HepG2 (cell line): Measurements from ENCODE around the gene OR10AD1.

Source experiments
- ATAD3A ChIP-seq: sonication (generic); formaldehyde crosslinking; IDR thresholded peaks from 2 replicates; pipeline ENCODE4 v1.4.0; 2020; ENCODE audit warnings: missing genetic modification reagents
- GATAD1 ChIP-seq: IDR thresholded peaks from 2 replicates; pipeline ENCODE4 v1.6.1; 2016; ENCODE audit warnings: missing genetic modification reagents, missing compliant biosample characterization
- HDAC2 ChIP-seq: sonication (generic); formaldehyde crosslinking; IDR thresholded peaks from 2 replicates; pipeline ENCODE4 v1.4.0; 2020; ENCODE audit warnings: missing genetic modification reagents
- HNRNPUL1 ChIP-seq: fragments of 200-400 bp; formaldehyde crosslinking; IDR thresholded peaks from 2 replicates; pipeline ENCODE4 v1.6.1; 2017; ENCODE audit warnings: low read depth, mild to moderate bottlenecking, low read length, moderate library complexity
- SMC3 ChIP-seq: IDR thresholded peaks from 2 replicates; pipeline ENCODE4 v1.6.1; 2011; ENCODE audit warnings: low read length, improper control_type of control experiment
- ZBTB7A ChIP-seq: sonication (generic); formaldehyde crosslinking; IDR thresholded peaks from 2 replicates; pipeline ENCODE4 v1.8.0; 2022; ENCODE audit warnings: mild to moderate bottlenecking, missing genetic modification reagents
- TF ChIP-seq, protein P1 (sequence below): sonication (generic); formaldehyde crosslinking; IDR thresholded peaks from 2 replicates; pipeline ENCODE4 v1.5.0; 2020; ENCODE audit warnings: mild to moderate bottlenecking, missing genetic modification reagents, moderate library complexity
- TF ChIP-seq, protein P2 (sequence below): sonication (generic); formaldehyde crosslinking; conservative IDR thresholded peaks from 2 replicates; pipeline ENCODE4 v1.4.0; 2020; ENCODE audit warnings: missing genetic modification reagents
- TF ChIP-seq, protein P3 (sequence below): sonication (generic); formaldehyde crosslinking; IDR thresholded peaks from 2 replicates; pipeline ENCODE4 v1.8.1; 2023; ENCODE audit warnings: missing genetic modification reagents, inconsistent platforms, borderline replicate concordance
- TF ChIP-seq, protein P4 (sequence below): sonication (generic); formaldehyde crosslinking; IDR thresholded peaks from 2 replicates; pipeline ENCODE4 v1.4.0; 2020; ENCODE audit warnings: low read depth, missing genetic modification reagents

DNA sequence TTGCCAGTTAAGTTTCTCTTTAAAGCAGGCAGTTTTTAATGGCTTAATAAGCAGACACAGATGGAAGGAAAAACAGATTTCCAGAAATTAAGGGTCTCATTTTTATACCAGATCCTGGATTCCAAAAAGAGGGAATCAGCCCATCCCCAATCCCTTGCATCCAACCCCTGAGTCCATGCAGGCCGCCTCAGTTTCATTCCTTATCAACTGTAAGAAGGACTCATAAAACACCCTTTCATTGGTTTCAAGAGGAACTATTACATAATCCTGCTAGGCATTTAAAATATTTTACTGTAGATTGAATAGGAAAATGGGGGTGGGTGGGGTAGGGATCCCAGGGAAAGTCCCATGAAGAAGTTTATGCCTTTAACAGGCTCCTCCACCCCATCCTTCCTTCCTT lies 10.2 kb downstream of the OR10AD1 start:
- TF ChIP-seq, protein P1, sequence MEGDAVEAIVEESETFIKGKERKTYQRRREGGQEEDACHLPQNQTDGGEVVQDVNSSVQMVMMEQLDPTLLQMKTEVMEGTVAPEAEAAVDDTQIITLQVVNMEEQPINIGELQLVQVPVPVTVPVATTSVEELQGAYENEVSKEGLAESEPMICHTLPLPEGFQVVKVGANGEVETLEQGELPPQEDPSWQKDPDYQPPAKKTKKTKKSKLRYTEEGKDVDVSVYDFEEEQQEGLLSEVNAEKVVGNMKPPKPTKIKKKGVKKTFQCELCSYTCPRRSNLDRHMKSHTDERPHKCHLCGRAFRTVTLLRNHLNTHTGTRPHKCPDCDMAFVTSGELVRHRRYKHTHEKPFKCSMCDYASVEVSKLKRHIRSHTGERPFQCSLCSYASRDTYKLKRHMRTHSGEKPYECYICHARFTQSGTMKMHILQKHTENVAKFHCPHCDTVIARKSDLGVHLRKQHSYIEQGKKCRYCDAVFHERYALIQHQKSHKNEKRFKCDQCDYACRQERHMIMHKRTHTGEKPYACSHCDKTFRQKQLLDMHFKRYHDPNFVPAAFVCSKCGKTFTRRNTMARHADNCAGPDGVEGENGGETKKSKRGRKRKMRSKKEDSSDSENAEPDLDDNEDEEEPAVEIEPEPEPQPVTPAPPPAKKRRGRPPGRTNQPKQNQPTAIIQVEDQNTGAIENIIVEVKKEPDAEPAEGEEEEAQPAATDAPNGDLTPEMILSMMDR (CRISPR knock-in tag): no peak
- TF ChIP-seq, protein P2, sequence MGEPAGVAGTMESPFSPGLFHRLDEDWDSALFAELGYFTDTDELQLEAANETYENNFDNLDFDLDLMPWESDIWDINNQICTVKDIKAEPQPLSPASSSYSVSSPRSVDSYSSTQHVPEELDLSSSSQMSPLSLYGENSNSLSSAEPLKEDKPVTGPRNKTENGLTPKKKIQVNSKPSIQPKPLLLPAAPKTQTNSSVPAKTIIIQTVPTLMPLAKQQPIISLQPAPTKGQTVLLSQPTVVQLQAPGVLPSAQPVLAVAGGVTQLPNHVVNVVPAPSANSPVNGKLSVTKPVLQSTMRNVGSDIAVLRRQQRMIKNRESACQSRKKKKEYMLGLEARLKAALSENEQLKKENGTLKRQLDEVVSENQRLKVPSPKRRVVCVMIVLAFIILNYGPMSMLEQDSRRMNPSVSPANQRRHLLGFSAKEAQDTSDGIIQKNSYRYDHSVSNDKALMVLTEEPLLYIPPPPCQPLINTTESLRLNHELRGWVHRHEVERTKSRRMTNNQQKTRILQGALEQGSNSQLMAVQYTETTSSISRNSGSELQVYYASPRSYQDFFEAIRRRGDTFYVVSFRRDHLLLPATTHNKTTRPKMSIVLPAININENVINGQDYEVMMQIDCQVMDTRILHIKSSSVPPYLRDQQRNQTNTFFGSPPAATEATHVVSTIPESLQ (CRISPR knock-in tag): no peak
- TF ChIP-seq HDAC2 (CRISPR knock-in tag) (no peak), SMC3 (no peak), ZBTB7A (CRISPR knock-in tag) (no peak), ATAD3A (CRISPR knock-in tag) (no peak), GATAD1 (no peak), HNRNPUL1 (no peak)
- TF ChIP-seq, protein P3, sequence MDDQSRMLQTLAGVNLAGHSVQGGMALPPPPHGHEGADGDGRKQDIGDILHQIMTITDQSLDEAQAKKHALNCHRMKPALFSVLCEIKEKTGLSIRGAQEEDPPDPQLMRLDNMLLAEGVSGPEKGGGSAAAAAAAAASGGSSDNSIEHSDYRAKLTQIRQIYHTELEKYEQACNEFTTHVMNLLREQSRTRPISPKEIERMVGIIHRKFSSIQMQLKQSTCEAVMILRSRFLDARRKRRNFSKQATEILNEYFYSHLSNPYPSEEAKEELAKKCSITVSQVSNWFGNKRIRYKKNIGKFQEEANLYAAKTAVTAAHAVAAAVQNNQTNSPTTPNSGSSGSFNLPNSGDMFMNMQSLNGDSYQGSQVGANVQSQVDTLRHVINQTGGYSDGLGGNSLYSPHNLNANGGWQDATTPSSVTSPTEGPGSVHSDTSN: no peak
- TF ChIP-seq, protein P4, sequence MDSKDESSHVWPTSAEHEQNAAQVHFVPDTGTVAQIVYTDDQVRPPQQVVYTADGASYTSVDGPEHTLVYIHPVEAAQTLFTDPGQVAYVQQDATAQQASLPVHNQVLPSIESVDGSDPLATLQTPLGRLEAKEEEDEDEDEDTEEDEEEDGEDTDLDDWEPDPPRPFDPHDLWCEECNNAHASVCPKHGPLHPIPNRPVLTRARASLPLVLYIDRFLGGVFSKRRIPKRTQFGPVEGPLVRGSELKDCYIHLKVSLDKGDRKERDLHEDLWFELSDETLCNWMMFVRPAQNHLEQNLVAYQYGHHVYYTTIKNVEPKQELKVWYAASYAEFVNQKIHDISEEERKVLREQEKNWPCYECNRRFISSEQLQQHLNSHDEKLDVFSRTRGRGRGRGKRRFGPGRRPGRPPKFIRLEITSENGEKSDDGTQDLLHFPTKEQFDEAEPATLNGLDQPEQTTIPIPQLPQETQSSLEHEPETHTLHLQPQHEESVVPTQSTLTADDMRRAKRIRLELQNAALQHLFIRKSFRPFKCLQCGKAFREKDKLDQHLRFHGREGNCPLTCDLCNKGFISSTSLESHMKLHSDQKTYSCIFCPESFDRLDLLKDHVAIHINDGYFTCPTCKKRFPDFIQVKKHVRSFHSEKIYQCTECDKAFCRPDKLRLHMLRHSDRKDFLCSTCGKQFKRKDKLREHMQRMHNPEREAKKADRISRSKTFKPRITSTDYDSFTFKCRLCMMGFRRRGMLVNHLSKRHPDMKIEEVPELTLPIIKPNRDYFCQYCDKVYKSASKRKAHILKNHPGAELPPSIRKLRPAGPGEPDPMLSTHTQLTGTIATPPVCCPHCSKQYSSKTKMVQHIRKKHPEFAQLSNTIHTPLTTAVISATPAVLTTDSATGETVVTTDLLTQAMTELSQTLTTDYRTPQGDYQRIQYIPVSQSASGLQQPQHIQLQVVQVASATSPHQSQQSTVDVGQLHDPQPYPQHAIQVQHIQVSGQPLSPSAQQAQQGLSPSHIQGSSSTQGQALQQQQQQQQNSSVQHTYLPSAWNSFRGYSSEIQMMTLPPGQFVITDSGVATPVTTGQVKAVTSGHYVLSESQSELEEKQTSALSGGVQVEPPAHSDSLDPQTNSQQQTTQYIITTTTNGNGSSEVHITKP (CRISPR knock-in tag): no peak
